CD14-positive monocyte (primary cell): ENCODE results near the gene UBE2M. TPM values are rescaled to one million over a fixed set of nuclear protein-coding genes. Genes with fewer than 3 reads are reported as not detected.
"Not testable (repeated sequence)": the region's sequence is repeated elsewhere in the genome, so short reads cannot be mapped to it uniquely, and the experiment has no call there.

Experiments used
- DNase-seq, 3 donors: peaks; one replicate each; pipeline ENCODE4 v3.0.0-alpha.2; 2011 to 2022
- H2AFZ ChIP-seq: 2 replicates; pipeline ENCODE4 v1.6.0; 2012; ENCODE audit warnings: mild to moderate bottlenecking, low read depth, low read length, inconsistent platforms; ENCODE audit not compliant: insufficient read depth, poor library complexity, severe bottlenecking
- H3K27ac ChIP-seq, 2 donors: 1 replicate in 1 of 2; 2 replicates in 1 of 2; pipeline ENCODE4 v1.5.1; 2012 to 2013; ENCODE audit warnings: low read length in 2 of 2, control low read depth in 1 of 2, inconsistent platforms in 1 of 2, low read depth in 1 of 2, mild to moderate bottlenecking in 1 of 2
- H3K27me3 ChIP-seq, 2 donors: one replicate each; pipeline versions ENCODE4 v1.6.0 to v1.6.1; 2011 to 2013; ENCODE audit warnings: low read length in 2 of 2; ENCODE audit not compliant: control insufficient read depth in 2 of 2, insufficient read depth in 2 of 2
- H3K36me3 ChIP-seq, 2 donors: replicated peaks in 1 of 2; 1 replicate in 1 of 2; 2 replicates in 1 of 2; pipeline versions ENCODE4 v1.5.1 to v1.6.1; 2012 to 2013; ENCODE audit warnings: low read length in 2 of 2, control low read depth in 1 of 2, inconsistent platforms in 1 of 2, mild to moderate bottlenecking in 1 of 2; ENCODE audit not compliant: insufficient read depth in 2 of 2, control insufficient read depth in 1 of 2
- H3K4me1 ChIP-seq, 2 donors: 1 replicate in 1 of 2; 2 replicates in 1 of 2; pipeline versions ENCODE4 v1.5.1 to v1.6.1; 2012 to 2013; ENCODE audit warnings: low read length in 2 of 2, control low read depth in 1 of 2, inconsistent platforms in 1 of 2, mild to moderate bottlenecking in 1 of 2, moderate library complexity in 1 of 2; ENCODE audit not compliant: insufficient read depth in 2 of 2, control insufficient read depth in 1 of 2
- H3K4me2 ChIP-seq: replicated peaks from 2 replicates; pipeline ENCODE3; 2012; ENCODE audit warnings: low read length, moderate library complexity, mild to moderate bottlenecking; ENCODE audit not compliant: poor library complexity, severe bottlenecking; ENCODE audit errors: extremely low read depth
- H3K4me3 ChIP-seq, 3 experiments: fragments of 200-600 bp in 1 of 3; sonication (generic) in 1 of 3; replicated peaks in 1 of 3; 1 replicate in 2 of 3; 2 replicates in 1 of 3; pipeline ENCODE4 v1.5.1; 2011 to 2013; ENCODE audit warnings: low read length in 3 of 3, mild to moderate bottlenecking in 3 of 3, control low read depth in 2 of 3, low read depth in 2 of 3, inconsistent platforms in 1 of 3, moderate library complexity in 1 of 3
- H3K79me2 ChIP-seq: 2 replicates; pipeline ENCODE4 v1.6.0; 2012; ENCODE audit warnings: mild to moderate bottlenecking, control low read depth, inconsistent platforms, low read length, moderate library complexity; ENCODE audit not compliant: insufficient read depth
- H3K9ac ChIP-seq: 2 replicates; pipeline ENCODE4 v1.6.0; 2017; ENCODE audit warnings: low read length, mild to moderate bottlenecking; ENCODE audit not compliant: insufficient read depth, poor library complexity, severe bottlenecking
- H3K9me3 ChIP-seq, 2 donors: replicated peaks in 1 of 2; 1 replicate in 1 of 2; 2 replicates in 1 of 2; pipeline versions ENCODE4 v1.5.1 to v1.6.1; 2012 to 2013; ENCODE audit warnings: low read length in 2 of 2, control low read depth in 1 of 2; ENCODE audit not compliant: control insufficient read depth in 1 of 2, insufficient read depth in 1 of 2
- H4K20me1 ChIP-seq: 2 replicates; pipeline ENCODE4 v1.6.0; 2012; ENCODE audit warnings: mild to moderate bottlenecking, low read length, control low read depth, moderate library complexity; ENCODE audit not compliant: insufficient read depth
- H3K27ac Mint-ChIP-seq, 7 donors: one replicate each; pipeline ENCODE4 v1.8.0; 2020; ENCODE audit warnings: mild to moderate bottlenecking in 7 of 7, mixed read lengths in 7 of 7, moderate library complexity in 6 of 7, inconsistent platforms in 2 of 7
- H3K27me3 Mint-ChIP-seq, 3 donors: one replicate each; pipeline ENCODE4 v1.8.0; 2021 to 2022; ENCODE audit warnings: low read depth in 3 of 3, mild to moderate bottlenecking in 3 of 3, mixed read lengths in 3 of 3, moderate library complexity in 3 of 3, inconsistent platforms in 1 of 3
- H3K36me3 Mint-ChIP-seq, 2 donors: one replicate each; pipeline ENCODE4 v1.8.0; 2020; ENCODE audit warnings: mixed read lengths in 2 of 2, inconsistent platforms in 1 of 2, mild to moderate bottlenecking in 1 of 2
- H3K4me1 Mint-ChIP-seq: one replicate; pipeline ENCODE4 v1.8.0; 2020; ENCODE audit warnings: mild to moderate bottlenecking, mixed read lengths
- H3K4me3 Mint-ChIP-seq, 2 donors: one replicate each; pipeline ENCODE4 v1.8.0; 2020; ENCODE audit warnings: mild to moderate bottlenecking in 2 of 2, mixed read lengths in 2 of 2, moderate library complexity in 1 of 2
- H3K9me3 Mint-ChIP-seq, 7 donors: one replicate each; pipeline ENCODE4 v1.8.0; 2020 to 2022; ENCODE audit warnings: mixed read lengths in 7 of 7, mild to moderate bottlenecking in 6 of 7, moderate library complexity in 6 of 7, inconsistent platforms in 2 of 7
- CTCF ChIP-seq: fragments of 200-600 bp; IDR thresholded peaks from one replicate; pipeline ENCODE4 v1.8.0; 2022; ENCODE audit warnings: antibody characterized with exemption, mild to moderate bottlenecking
- WGBS: methylation state at CpG from one replicate; pipeline ENCODE4 v1.1.5; 2013; ENCODE audit warnings: missing lambda C conversion rate; ENCODE audit not compliant: insufficient coverage; 5-methylcytosine and 5-hydroxymethylcytosine counted together
- intact Hi-C, 2 donors: fragments of 100-400 bp; cut with micrococcal nuclease; formaldehyde crosslinking; loops; one replicate each; pipeline versions ENCODE4 v1.15.0 to v1.15.1; 2023
- polyA plus RNA-seq, 3 donors: library from polyadenylated mRNA; depleted of rRNA in 1 of 3; unstranded in 2 of 3; stranded (reverse) in 1 of 3; fragments of 300-500 nt in 2 of 3; fragments of >200 nt in 1 of 3; fragmentation: Illumina TruSeq in 2 of 3; gene quantifications; 1 replicate in 2 of 3; 2 replicates in 1 of 3; pipeline ENCODE4 v1.2.3, GENCODE V29; 2012 to 2021

The UBE2M gene
- polyA plus RNA-seq, 3 donors: 7.8 to 84.6 (median 14.3) TPM

DNA sequence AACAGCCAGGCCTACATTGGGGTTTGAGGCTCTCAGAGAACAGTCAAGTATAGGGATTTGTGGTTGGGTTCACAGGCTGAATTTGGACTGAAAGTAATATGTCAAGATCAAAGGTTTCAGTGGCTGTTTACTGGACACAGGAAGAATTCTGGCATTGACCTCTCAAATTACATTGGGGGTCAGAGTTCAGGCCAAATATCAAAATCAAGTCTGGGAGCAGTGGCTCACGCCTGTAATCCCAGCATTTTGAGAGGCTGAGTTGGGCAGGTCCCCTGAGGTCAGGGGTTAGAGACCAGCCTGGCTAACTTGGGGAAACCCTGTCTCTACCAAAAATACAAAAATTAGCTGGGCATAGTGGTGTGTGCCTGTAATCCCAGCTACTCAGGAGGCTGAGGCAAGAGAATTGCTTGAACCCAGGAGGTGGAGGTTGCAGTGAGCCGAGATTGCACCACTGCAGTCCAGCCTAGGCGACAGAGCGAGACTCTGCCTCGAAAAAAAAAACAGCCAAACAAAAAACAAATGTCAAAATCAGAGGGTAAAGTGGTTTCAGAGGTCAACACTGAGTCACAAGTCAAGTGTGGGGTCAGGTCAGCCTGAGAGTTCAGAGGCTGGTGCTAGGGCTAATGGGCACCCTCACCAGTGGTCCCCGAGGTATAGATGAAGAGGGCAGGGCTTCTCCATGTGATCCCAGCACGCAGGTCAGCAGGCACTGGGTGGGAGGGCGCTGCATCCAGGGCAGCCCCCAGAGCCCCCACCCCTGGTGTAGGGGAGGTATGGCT, 48.1 kb downstream of the UBE2M start:
- H3K27me3 Mint-ChIP-seq: peaks cover 0 to 2% (median 2%) of the 10 kb centered on the region in 3 donors
- H3K27ac Mint-ChIP-seq: peak overlapping the region in 1 of 7 donors; percentile 73
- no peak for TF ChIP-seq CTCF
- H3K36me3 ChIP-seq: no peaks in the 10 kb centered on the region
- no peaks in the 10 kb centered on the region for H3K27me3 ChIP-seq
- H2AFZ ChIP-seq: no peak overlapping the region
- no peak overlapping the region for H3K4me3 Mint-ChIP-seq
- no peak overlapping the region for H3K4me3 ChIP-seq
- intact Hi-C loops: no loop called here
- no peak overlapping the region for H3K9ac ChIP-seq
- peaks cover 16 to 26% of the 10 kb centered on the region in 2 donors for H3K9me3 ChIP-seq
- peaks cover 13% of the 10 kb centered on the region for H3K4me1 Mint-ChIP-seq
- no peak overlapping the region for H3K4me2 ChIP-seq
- WGBS: 100% methylated on average over 1 of the region's 8 CpGs
- H3K27ac ChIP-seq: no peak overlapping the region
- H3K9me3 Mint-ChIP-seq: peaks cover 9 to 32% (median 25%) of the 10 kb centered on the region in 7 donors
- no peak for DNase-seq
- peaks cover under 1 to 11% of the 10 kb centered on the region in 2 donors for H3K36me3 Mint-ChIP-seq
- H4K20me1 ChIP-seq: peaks cover 7% of the 10 kb centered on the region
- H3K4me1 ChIP-seq: peaks cover 10 to 15% of the 10 kb centered on the region in 2 donors
- peaks cover 6% of the 10 kb centered on the region for H3K79me2 ChIP-seq

DNA sequence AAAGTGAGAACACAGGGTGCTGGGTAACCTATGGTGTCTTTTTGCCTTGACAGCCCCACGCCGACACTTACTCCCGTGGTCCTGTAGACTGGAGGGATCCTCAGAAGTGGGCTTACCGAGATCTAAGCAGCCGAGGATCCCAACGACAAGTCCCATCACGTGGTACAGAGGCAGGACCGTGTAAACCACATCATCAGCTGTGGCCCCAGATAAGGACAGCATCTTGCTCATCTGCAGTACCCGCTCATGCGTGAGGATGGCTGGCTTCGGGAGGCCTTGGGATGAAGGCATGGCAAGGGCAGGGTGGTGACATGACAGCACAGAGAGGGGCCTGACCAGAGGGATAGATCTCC, 48.7 kb downstream of the UBE2M start:
- Histone ChIP-seq H3K4me2 (no peak overlapping the region), H3K4me3 (no peak overlapping the region), H3K4me1 (peaks cover 9 to 12% of the 10 kb centered on the region in 2 donors), H3K79me2 (peaks cover 5% of the 10 kb centered on the region), H3K27me3 (no peaks in the 10 kb centered on the region), H3K9ac (no peak overlapping the region), H4K20me1 (peaks cover 5% of the 10 kb centered on the region), H3K27ac (no peak overlapping the region), H3K36me3 (no peaks in the 10 kb centered on the region), H3K9me3 (peaks cover 16 to 26% of the 10 kb centered on the region in 2 donors), H2AFZ (no peak overlapping the region)
- peaks cover 0 to 2% (median 2%) of the 10 kb centered on the region in 3 donors for H3K27me3 Mint-ChIP-seq
- intact Hi-C loops: no loop called here
- no peak for TF ChIP-seq CTCF
- no peak for DNase-seq
- peak overlapping the region in 2 of 7 donors; percentile 16 to 18 for H3K27ac Mint-ChIP-seq
- 92% methylated on average over 11 of the region's 11 CpGs for WGBS
- H3K4me3 Mint-ChIP-seq: no peak overlapping the region
- peaks cover 9 to 34% (median 25%) of the 10 kb centered on the region in 7 donors for H3K9me3 Mint-ChIP-seq
- H3K4me1 Mint-ChIP-seq: peaks cover 8% of the 10 kb centered on the region
- H3K36me3 Mint-ChIP-seq: peaks cover 0 to 9% of the 10 kb centered on the region in 2 donors

GRCh38 chr19:58507602-58508223, 50.7 kb downstream of the UBE2M start:
- H3K27ac Mint-ChIP-seq, H3K4me3 Mint-ChIP-seq: not testable (repeated sequence)
- WGBS: 86% methylated on average over 7 of the region's 8 CpGs

More at GRCh38 chr19:58507602-58508223, 50.7 kb downstream of the UBE2M start:
- H3K27ac ChIP-seq, H3K36me3 Mint-ChIP-seq, H3K4me2 ChIP-seq, H3K4me3 ChIP-seq, DNase-seq, H4K20me1 ChIP-seq, H3K27me3 ChIP-seq, H3K27me3 Mint-ChIP-seq, intact Hi-C loops, H3K9ac ChIP-seq, H2AFZ ChIP-seq, H3K36me3 ChIP-seq, H3K79me2 ChIP-seq, H3K4me1 Mint-ChIP-seq, H3K4me1 ChIP-seq: not testable (repeated sequence)
- peaks cover 9 to 35% (median 29%) of the 10 kb centered on the region in 7 donors for H3K9me3 Mint-ChIP-seq
- peaks cover 16 to 26% of the 10 kb centered on the region in 2 donors for H3K9me3 ChIP-seq
